Activated CD8-positive, alpha-beta memory T cell treated with anti-CD3 and anti-CD28 coated beads for 1 hour (primary cell): ENCODE data around the gene VAV2.

ENCODE experiments used
- DNase-seq, 2 donors: peaks; one replicate each; pipeline ENCODE4 v3.0.0-alpha.2; 2020; ENCODE audit warnings: low read depth in 1 of 2; ENCODE audit errors: extremely low read depth in 1 of 2

The VAV2 gene

DNA sequence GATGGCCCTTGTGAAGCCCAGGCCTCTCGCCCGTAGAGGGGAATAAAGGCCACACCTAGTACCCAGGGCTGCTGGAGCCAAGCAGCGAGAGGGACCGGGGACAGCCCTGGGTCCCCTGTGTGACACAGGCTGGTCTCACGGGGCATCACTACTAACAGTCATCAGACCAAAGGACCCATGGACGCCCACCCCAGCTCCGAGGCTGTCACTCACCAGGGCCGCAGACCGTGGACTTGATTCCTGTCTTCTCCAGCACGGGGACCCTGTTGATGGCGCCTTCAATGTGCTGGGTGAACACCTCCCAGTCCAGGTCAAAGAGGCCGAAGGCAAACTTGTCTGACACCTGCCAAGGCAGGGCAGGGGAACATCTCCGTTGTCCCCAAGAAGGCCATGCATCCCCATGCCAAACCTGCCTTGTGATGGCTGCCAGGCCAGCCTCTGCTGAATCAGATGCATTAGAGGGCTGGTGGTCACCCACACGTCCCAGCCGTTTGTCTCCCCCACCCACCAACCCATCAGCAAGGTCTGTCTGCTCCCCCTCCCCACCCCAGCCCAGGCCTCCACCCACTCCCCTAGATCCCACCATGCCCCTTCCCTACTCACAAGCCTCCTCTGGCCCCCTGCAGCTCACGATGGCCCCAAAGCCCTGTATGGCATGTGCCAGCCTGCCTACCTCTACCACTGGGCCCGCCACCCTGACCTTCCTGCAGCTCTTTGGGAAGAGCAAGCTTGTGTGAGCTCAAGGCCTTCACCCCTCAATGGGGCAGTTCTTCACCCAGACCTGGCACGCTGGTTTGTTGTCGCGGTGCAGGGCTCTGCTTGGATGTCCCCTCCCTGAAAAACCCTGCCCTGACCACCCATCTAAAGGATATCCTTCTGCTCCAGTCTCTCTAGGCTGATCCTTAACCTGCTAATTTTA, 274.8 kb downstream of the VAV2 start:
- DNase-seq: no peak

DNA sequence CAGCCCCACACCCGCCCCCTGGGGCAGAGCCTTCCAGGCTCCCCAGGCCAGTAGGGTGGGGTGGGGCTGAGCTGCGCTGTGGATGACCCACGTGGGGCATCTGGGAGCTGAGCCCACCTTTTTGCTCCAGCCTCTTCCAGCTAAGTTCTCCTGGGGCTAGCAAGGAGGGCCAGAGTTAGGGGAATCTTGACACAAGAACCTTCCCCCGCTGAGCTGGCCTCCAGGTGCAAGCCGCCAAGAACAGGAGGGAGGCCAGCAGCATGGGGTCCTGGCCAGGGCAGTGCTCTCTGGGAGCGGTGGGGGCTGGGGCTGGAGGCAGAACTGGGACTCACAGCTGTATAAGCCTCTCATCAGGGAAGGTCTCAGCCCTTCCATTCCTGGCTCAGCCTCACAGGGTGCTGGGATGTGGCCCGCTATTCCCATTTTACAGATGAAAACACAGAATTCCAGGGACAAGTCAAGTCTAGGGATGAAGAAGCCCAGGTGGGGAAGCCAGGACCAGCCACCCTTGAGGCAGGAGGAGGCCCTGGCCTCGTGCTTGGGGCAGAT, 275.5 kb downstream of the VAV2 start:
- no peak for DNase-seq

DNA sequence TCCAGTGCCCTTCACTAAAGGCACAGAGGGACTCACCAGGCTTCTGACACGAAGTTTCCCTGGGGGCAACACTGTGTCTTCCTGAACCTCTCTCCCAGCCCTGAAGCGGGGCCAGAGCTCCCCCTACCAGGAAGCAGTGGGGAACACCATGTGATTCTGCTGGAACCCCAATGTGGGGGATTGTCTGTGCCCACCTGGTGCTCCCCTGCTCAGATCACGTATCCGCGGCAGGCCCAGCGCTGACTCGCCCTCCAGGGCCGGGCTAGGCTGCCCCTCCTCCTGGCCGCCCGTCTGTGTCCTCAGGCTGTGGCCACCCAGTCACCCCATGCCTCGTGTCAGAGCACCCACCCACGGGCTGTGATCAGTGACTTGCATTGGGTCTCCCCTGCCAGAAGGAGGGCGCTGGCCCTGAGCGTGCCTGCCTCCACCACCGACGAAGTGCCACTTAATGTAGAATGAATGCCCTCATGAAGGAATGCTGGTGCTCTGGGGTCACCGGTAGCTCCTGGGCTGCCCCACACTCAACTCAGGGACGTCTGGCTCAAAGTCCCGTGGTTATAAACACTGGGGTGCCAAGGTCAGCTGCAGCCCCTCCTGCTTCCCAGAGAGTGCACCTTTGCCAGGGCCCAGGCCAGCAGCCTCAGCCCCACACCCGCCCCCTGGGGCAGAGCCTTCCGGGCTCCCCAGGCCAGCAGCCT, 276.1 kb downstream of the VAV2 start:
- DNase-seq: no peak

DNA sequence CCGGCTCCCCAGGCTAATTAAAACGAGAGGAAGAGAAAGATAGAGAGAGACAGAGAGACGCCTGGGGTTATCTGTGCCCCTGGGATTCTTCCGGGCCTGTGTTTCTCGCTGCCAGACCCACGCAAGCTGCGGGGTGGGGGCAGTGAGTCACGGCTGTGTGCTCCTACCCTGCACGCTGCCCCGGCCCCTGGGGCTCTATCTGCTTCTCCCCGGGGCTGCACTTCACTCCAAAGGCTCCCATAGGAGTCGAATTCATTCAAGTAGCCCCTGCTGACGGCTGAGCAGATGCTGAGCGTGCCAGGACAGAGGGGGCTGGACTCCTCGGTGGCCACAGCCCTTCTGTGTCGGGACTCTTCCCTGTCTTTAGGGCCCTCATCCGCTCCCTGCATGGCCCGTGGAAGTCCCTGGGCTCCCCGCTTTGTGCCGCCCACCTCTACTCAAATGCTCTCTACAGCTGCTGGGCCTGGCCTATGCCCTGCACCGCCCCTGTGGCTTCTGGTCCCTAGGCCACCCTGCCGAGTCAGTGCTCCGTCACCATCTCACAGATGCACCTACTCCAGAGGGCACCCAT, 276.7 kb downstream of the VAV2 start:
- DNase-seq: no peak

DNA sequence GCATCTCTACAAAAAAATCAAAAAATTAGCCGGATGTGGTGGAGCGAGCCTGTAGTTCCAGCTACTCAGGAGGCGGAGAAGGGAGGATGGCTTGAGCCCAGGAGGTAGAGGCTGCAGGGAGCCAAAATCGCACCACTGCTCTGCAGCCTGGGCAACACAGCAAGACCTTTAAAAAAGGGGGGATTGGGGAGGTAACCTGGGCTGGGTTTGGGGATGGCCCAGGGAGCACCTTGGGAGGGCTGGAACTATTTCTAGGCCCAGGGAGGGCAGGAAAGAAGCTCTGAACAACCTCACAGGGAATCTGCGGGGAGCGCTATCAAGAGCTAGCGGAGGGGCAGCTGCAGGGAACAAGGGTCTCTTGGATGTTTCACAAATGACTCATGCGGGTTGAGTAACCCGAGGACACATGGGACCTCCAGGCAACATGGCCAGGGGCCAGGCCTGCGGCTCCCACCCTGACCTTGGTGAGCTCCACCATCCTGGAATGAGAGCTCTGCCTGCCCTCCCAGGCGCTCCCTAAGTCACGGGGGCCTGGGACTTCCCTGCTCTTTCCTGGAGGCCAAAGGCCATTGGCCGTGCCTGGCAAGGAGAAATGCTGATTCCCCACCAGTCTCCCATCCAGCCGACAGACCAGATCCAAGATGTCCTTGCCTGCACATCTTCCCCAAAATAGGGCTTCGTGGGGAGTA, 277.4 kb downstream of the VAV2 start:
- no peak for DNase-seq

DNA sequence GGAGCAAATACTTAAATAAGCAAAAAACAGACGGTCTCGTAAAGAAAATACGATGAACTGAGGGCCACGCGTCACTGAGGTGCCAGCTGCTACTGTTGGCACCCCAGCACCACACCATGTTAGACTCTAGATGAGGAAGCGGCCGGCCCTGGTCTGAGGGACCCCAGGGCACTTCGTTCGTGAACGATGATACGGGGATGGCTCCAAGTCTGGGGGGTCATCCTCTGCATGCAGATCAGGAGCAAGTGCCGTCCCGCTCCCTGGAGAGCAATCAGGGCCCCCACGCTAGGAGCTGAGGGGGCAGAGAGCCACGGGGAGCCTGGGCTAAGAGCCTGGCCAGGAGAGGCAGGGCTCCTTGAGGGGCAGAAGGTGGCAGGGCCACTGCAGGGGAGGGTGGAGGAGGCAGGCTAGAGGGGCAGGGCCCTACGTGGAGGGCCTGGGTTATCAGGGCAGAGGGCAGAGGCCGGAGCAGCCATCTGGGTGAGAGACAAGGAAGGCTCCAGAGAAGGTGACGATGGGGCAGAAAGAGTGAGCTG, 278.1 kb downstream of the VAV2 start:
- no peak for DNase-seq

DNA sequence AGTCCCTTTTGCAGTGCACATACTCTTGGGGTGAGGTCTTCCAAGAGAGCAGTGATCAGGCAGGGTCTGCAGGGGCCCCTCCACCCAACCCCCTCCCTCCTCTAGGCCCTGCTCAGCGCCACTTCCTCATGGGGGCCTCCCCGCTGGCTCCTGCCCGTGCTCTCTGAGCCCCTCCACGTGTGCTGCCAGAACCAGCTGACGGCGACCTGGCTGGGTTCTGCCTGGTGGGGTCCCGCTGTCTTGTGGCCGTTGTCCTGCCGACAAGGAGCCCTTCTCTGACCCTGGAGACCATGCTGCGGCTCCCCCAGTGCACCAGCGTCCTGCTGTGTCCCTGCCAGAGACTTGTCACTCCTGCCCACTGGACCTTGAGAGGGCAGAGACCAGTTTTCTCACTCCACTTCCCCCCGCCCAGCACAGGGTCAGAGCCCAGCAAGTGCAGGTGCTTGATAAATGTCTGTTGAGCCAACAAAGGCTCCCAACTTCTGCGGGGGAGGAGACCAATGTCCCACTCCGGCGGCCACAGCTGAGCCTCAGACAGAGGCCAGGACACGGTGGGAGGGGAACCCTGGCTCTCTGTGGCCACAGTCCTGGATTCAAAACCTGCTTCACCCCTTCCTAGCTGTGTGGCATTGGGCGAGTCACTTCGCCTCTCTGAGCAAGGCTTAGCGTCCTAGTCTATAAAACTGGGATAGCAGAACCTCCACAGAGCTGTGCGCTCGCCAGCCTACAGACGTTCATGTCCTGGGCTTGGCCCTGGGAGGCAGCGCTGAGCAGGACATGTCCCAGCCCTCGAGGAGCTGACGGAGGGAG, 278.8 kb downstream of the VAV2 start:
- no peak for DNase-seq

DNA sequence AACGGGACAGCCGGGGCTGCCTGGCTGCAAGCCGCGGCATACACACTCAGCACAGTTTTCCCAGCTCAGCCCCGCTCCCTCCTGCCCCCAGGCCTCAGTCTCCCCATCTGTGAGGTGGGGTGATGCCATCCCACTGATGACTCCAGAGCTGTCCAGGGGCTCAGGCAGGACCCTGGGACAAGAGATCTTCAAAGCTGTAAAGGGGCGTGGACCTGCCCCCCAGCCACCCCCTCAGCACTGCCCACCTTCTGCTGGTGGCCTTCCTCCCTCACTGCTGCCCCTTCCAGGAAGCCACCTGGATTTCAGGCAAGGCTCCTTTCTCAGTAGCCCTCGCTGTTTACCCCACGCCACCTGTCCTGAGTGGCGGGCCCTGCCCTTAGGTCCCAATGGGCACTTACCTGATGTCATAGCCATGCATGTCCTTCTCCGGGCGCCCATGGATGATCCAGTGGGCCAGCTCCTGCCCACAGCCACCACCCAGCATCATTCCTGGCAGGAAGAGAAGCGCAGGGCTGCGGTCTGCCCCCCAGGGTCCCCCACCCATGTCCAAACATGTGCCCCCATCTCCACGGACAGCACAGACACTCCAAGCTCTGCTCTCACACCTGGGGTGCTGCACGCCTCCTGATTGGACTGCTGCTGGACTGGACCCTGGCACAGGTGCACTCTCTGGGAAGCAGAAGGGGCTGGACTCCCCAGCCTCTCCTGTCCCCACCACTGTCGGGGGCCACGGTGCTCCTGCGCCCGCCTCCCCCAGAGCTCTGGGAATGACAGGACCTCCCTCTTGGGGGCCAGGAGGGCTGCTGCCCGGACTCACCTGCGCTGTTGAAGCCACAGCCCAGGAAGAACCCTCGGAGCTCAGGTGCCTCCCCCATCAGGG, 279.7 kb downstream of the VAV2 start:
- no peak for DNase-seq
